WTC11 (cell line): ENCODE results near the gene PPP1R1B. TPM values are rescaled to one million over a fixed set of nuclear protein-coding genes. Genes with fewer than 3 reads are reported as not detected.

Source experiments
- ATAC-seq: fragments of 200-7000 bp; cut with Tn5 transposase; 2 replicates; pipeline ENCODE4 v1.10.0; 2021; ENCODE audit warnings: mild to moderate bottlenecking, moderate library complexity
- CTCF ChIA-PET: fragments of 300-600 bp; sonication (Branson Sonifier 250); formaldehyde crosslinking; loops from one replicate; lab custom pipeline; 2021; ENCODE audit warnings: antibody characterized with exemption; lab: Charles Lee
- POLR2A ChIA-PET: fragments of 350-600 bp; sonication (Branson Sonifier 250); formaldehyde crosslinking; loops from one replicate; lab custom pipeline; 2021; ENCODE audit warnings: antibody characterized with exemption; lab: Charles Lee
- DNase-seq: peaks from one replicate; pipeline ENCODE4 v3.0.0; 2021; ENCODE audit warnings: low spot score
- H3K27ac Mint-ChIP-seq: 2 replicates; pipeline ENCODE4 v1.8.0; 2021; ENCODE audit warnings: mixed read lengths
- H3K27me3 Mint-ChIP-seq: 2 replicates; pipeline ENCODE4 v1.8.0; 2021; ENCODE audit warnings: low read depth, mild to moderate bottlenecking, moderate library complexity, mixed read lengths
- H3K36me3 Mint-ChIP-seq: 2 replicates; pipeline ENCODE4 v1.8.0; 2021; ENCODE audit warnings: mixed read lengths
- H3K4me1 Mint-ChIP-seq: 2 replicates; pipeline ENCODE4 v1.8.0; 2022; ENCODE audit warnings: mixed read lengths
- H3K4me3 Mint-ChIP-seq: 2 replicates; pipeline ENCODE4 v1.8.0; 2021; ENCODE audit warnings: mild to moderate bottlenecking, moderate library complexity, mixed read lengths
- H3K9me3 Mint-ChIP-seq: 2 replicates; pipeline ENCODE4 v1.8.0; 2021; ENCODE audit warnings: mixed read lengths
- AFF4 ChIP-seq: sonication (generic); formaldehyde crosslinking; IDR thresholded peaks from 2 replicates; pipeline ENCODE4 v1.8.1; 2023; ENCODE audit warnings: mild to moderate bottlenecking, missing genetic modification reagents, borderline replicate concordance
- FOXJ3 ChIP-seq: sonication (generic); formaldehyde crosslinking; IDR thresholded peaks from 2 replicates; pipeline ENCODE4 v1.9.0; 2021; ENCODE audit warnings: missing genetic modification reagents, mild to moderate bottlenecking, borderline replicate concordance
- FOXK1 ChIP-seq: sonication (generic); formaldehyde crosslinking; IDR thresholded peaks from 2 replicates; pipeline ENCODE4 v1.8.0; 2022; ENCODE audit warnings: mild to moderate bottlenecking, moderate library complexity, missing genetic modification reagents
- GTF2I ChIP-seq: fragments of 250-450 bp; sonication (Bioruptor Pico); conservative IDR thresholded peaks from 2 replicates; pipeline ENCODE4 v1.4.0; 2021; ENCODE audit warnings: mild to moderate bottlenecking
- HMGA2 ChIP-seq: fragments of 250-450 bp; sonication (Bioruptor Pico); IDR thresholded peaks from 2 replicates; pipeline ENCODE4 v1.4.0; 2021; ENCODE audit warnings: mild to moderate bottlenecking, moderate library complexity
- SP1 ChIP-seq: sonication (generic); formaldehyde crosslinking; conservative IDR thresholded peaks from 2 replicates; pipeline ENCODE4 v1.8.1; 2022; ENCODE audit warnings: missing genetic modification reagents
- TCF7 ChIP-seq: sonication (generic); formaldehyde crosslinking; IDR thresholded peaks from 2 replicates; pipeline ENCODE4 v1.8.0; 2022; ENCODE audit warnings: mild to moderate bottlenecking, low read depth, missing genetic modification reagents, moderate library complexity
- TEAD4 ChIP-seq: sonication (generic); formaldehyde crosslinking; IDR thresholded peaks from 2 replicates; pipeline ENCODE4 v1.8.0; 2022; ENCODE audit warnings: mild to moderate bottlenecking, missing genetic modification reagents
- ZBTB21 ChIP-seq: sonication (generic); formaldehyde crosslinking; IDR thresholded peaks from 2 replicates; pipeline ENCODE4 v1.8.1; 2023; ENCODE audit warnings: mild to moderate bottlenecking, missing genetic modification reagents, borderline replicate concordance
- ZBTB43 ChIP-seq: sonication (generic); formaldehyde crosslinking; IDR thresholded peaks from 2 replicates; pipeline ENCODE4 v1.8.1; 2023; ENCODE audit warnings: mild to moderate bottlenecking, missing genetic modification reagents
- ZMAT4 ChIP-seq: fragments of 250-450 bp; sonication (Bioruptor Pico); IDR thresholded peaks from 2 replicates; pipeline ENCODE4 v1.9.0; 2021; ENCODE audit warnings: mild to moderate bottlenecking
- ZNF138 ChIP-seq: sonication (generic); formaldehyde crosslinking; conservative IDR thresholded peaks from 2 replicates; pipeline ENCODE4 v1.8.1; 2022; ENCODE audit warnings: mild to moderate bottlenecking, moderate library complexity, missing genetic modification reagents
- ZNF263 ChIP-seq: sonication (generic); formaldehyde crosslinking; IDR thresholded peaks from 2 replicates; pipeline ENCODE4 v1.8.1; 2022; ENCODE audit warnings: low read depth, mild to moderate bottlenecking, moderate library complexity, missing genetic modification reagents
- ZNF416 ChIP-seq: fragments of 250-450 bp; sonication (Bioruptor Pico); IDR thresholded peaks from 2 replicates; pipeline ENCODE4 v1.9.0; 2021; ENCODE audit warnings: mild to moderate bottlenecking, inconsistent platforms
- ZNF532 ChIP-seq: fragments of 250-450 bp; sonication (Bioruptor Pico); IDR thresholded peaks from 2 replicates; pipeline ENCODE4 v1.9.0; 2021; ENCODE audit warnings: mild to moderate bottlenecking, borderline replicate concordance
- ZNF671 ChIP-seq: fragments of 250-450 bp; sonication (Bioruptor Pico); IDR thresholded peaks from 2 replicates; pipeline ENCODE4 v1.8.0; 2021; ENCODE audit warnings: mild to moderate bottlenecking
- ZSCAN18 ChIP-seq: fragments of 250-450 bp; sonication (Bioruptor Pico); IDR thresholded peaks from 2 replicates; pipeline ENCODE4 v2.1.2; 2022; ENCODE audit warnings: mild to moderate bottlenecking, moderate library complexity
- total RNA-seq: library from RNA; stranded (reverse); gene quantifications from 3 replicates; pipeline ENCODE4 v1.2.3, GENCODE V29; 2021

Gene PPP1R1B
- total RNA-seq, 1 experiment from 2014 or later = 20.5 TPM

GRCh38 chr17:39580082-39580468 lies 46.7 kb upstream of the PPP1R1B start (continued):
- TF ChIP-seq AFF4 (CRISPR knock-in tag) (no peak), ZNF263 (CRISPR knock-in tag) (no peak), ZBTB21 (no peak), GTF2I (CRISPR knock-in tag) (no peak), TEAD4 (CRISPR knock-in tag) (no peak), ZNF416 (CRISPR knock-in tag) (no peak), SP1 (CRISPR knock-in tag) (no peak), ZMAT4 (CRISPR knock-in tag) (no peak), ZNF532 (CRISPR knock-in tag) (no peak), ZNF138 (CRISPR knock-in tag) (no peak), ZBTB43 (CRISPR knock-in tag) (no peak)

- DNase-seq (no peak), ATAC-seq (no peak)
- TF ChIP-seq ZSCAN18 (CRISPR knock-in tag) (no peak), AFF4 (CRISPR knock-in tag) (no peak), FOXJ3 (CRISPR knock-in tag) (no peak), FOXK1 (CRISPR knock-in tag) (no peak), ZNF671 (CRISPR knock-in tag) (no peak), TCF7 (CRISPR knock-in tag) (no peak), HMGA2 (CRISPR knock-in tag) (no peak)
- Mint-ChIP-seq H3K4me1 (peaks cover 37% of the 10 kb centered on the region), H3K27ac (no peak overlapping the region), H3K4me3 (no peak overlapping the region), H3K27me3 (peaks cover 3% of the 10 kb centered on the region; the same call in 1 of the 2 replicates), H3K36me3 (no peaks in the 10 kb centered on the region), H3K9me3 (no peaks in the 10 kb centered on the region)
- ChIA-PET POLR2A (no interaction called here), CTCF (interaction anchor here (0.6 to 2.1 kb wide), 3 partner anchors 26 to 484 kb away, joined by 3 to 7 read pairs (median 4); no protein-coding TSS in a partner anchor)
Measured at GRCh38 chr17:39581071-39581758, 45.5 kb upstream of the PPP1R1B start.
